DOHH2 (cell line): ENCODE data around the gene TMEM202.

ENCODE experiments used
- CTCF ChIP-seq: fragments of 200-600 bp; sonication (generic); IDR thresholded peaks from one replicate; pipeline ENCODE4 v1.5.1; 2014; ENCODE audit warnings: antibody characterized with exemption, mild to moderate bottlenecking, low read depth, low read length; ENCODE audit not compliant: poor library complexity, severe bottlenecking
- EZH2phosphoT487 ChIP-seq: fragments of 200-600 bp; sonication (generic); IDR thresholded peaks from 2 replicates; pipeline ENCODE4 v1.6.1; 2017; ENCODE audit warnings: borderline replicate concordance, mild to moderate bottlenecking, antibody characterized with exemption, low read length, moderate library complexity, mixed read lengths

DNA sequence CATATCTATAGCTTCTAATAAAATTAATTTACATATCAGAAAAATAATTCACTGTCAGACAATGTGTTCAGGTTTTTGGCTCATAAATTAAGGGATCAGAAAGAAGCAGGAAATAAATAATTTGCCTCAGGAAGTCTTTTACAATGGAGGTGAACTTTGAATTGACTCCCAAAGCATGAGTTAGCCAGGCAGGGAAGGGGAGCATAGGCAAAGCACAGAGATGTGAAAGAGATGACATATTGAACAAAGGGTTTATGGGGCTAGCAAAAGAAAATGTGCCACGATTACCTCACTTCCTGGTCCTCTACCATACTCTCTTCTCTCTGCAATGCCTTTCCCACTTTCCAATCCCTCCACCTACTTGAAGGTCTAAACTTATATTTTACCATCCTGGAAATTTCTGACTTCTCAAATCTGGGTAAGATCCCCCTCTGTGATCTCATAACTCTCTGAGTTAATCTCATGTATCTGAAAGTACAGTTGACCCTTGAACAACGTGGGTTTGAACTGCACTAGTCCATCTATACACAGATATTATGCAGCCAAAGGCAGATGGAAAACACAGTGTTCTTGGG is 18.2 kb upstream of the TMEM202 start:
- TF ChIP-seq CTCF, result no peak
- TF ChIP-seq EZH2phosphoT487, result no peak
